NCI-H2227 (cell line): Measurements from ENCODE around the gene ARGLU1.

Experiments used
- DNase-seq: peaks from one replicate; lab custom pipeline; 2025; ENCODE audit not compliant: unreplicated experiment; lab: John Stamatoyannopoulos, UW

Gene ARGLU1

DNA sequence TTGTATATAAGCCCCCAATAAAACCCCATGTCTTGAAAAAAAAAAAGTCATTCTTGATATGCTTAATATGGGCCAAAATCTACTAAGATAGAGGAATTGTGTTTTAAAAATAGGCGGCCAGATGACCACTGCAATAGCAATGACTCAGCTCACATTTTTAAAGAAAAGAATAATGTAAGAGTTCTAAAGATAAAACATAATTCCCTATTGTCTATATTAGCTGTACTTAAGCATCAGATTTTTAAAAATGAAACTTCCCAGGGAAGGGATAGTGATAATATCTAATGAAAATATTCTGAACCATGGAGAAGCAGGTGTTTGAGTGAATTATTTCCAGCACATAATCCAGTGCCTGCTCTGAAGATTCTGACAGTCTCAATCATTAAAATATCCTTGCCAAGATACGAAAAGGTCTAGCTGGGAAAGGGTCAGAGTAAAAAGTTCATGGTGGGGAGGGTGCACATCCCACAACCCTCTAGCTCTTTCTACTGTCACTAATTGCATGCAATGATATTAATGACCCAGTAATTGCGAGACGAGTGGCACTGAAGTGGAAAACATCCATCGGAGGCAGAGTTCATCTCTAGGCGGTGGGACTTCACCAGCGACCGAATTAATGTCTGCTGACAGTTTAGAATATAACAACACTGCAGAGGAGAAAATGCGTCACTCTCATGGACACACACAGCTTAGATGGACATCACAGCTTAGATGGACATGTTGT, 64.0 kb downstream of the ARGLU1 start:
- DNase-seq: no peak

DNA sequence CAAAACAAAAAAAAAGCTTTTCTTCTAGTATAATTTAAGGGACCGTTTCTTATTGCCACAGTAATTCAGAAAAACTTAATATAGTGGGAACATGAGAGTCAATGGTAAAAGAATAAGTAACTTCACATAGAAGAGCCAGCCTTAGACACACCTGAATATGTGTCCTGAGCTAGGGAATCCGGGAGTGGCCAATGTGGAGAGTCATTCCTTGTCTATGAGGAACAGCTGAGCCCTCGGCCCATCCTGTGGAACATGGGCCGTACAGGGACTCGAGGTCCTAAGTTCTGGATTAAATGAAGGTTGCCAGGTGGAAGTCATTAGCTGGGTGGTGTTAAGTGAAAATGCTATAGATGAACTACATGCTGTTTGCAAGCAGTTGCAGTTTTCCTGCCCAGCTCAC, 64.7 kb downstream of the ARGLU1 start:
- DNase-seq: no peak

DNA sequence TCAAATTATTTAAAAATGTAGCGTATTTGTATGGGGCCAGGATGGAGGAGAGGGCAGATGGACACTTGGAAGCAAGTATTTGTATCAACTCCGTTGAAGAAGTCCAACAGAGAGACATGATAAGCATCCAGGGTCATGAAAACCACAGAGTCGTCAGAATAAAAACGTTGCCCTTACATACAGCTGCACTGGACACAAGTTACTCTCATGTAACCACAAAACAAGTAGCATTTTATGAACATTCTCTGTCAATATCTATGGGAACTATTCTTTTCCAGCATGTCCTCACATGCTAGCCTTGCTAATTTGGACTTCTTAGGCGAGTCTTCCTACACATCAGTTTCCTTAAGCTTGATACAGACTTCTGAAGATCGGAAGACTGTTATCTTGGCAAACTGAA, 67.5 kb downstream of the ARGLU1 start:
- no peak for DNase-seq

DNA sequence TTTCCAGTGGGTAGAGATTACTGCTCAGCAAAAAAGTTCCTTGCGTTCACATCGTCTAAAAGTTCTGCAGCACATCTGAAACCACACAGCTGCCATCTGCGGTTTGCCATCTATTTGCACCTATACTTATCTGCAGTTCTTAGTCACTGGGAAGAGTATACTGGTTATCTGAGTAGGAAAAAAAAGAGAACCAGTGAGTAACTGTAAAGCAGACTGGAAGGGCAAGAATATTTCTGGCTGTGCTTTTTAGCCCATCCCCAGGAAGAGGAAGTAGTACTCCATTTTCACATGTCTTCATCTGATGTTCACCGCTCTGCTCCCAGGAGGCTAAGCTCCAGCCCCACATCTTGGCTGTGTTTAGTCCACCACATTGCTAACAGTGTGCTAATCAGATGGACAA, 68.0 kb downstream of the ARGLU1 start:
- no peak for DNase-seq

DNA sequence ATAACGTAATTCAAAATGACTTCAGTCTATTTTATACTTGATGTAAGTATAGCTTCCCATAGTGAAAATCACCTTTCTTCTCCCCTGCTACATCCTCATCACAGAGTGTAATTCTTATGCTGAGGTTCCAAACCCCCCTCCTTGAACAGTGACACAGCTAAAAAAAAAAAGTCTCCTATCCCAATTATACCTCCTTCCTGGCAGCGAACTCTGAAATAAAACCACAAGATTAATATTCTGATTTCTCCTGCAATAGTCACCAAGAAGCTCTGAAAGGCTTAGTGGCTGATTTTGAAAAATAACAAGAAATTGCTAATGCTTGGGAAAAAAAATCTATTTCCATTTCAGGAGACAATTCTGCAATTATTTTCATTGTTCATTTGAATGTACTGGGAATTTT, 68.8 kb downstream of the ARGLU1 start:
- no peak for DNase-seq

DNA sequence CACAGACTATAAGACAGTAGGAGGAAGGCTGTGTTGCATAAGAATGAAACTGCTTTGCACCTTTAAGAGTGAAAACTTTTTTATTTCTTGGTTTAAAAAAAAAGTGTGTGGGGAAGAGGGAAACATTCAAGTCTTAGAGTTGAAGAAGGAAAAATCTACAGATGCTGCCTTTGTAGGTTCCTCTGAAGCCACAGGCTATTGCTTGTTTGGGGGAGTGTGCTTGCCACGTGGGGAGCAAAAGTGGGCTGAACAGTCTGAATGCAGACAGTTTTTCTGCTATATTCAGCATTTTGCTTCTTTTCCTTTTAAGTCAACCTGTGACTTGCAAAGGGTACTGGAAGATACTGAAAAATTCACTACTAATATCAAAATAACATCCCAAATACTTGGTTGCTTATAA, 69.4 kb downstream of the ARGLU1 start:
- no peak for DNase-seq

DNA sequence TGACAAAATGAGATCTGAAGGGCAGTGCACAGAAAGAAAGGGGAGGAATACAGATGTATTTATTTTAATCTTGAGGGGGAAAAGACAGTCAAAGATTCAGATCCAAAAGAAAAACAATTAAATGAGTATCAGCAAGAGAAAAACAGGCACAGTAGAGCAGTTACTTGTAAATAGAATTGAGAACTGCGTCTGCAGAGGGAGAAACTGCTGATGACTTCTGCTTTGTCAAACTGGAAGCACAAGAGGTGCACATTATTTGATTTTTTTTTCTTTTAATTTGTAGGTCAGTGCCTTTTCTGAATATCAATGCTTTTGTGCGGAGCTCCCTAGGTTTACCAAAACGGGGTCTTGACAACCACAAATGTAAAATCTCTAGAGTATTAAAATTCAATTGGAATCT, 69.8 kb downstream of the ARGLU1 start:
- DNase-seq: no peak

DNA sequence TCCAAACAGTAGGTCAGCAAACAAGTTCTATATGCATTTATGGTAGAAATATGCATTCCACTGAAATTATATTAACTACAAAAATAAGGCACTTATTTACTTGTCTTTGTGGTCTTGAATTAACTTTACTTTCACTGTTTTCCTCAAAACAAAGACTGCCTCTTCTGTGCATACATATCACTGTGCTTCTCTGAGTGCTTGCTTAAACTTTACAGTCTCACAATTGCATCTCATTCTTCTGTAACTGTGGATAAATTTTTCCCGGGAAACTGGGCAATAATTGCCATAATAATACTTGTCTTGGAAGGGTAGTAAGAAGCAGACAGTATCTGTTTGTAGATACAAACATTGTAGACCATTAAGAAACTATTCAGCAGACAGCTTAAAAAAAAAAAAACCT, 70.9 kb downstream of the ARGLU1 start:
- DNase-seq: no peak

DNA sequence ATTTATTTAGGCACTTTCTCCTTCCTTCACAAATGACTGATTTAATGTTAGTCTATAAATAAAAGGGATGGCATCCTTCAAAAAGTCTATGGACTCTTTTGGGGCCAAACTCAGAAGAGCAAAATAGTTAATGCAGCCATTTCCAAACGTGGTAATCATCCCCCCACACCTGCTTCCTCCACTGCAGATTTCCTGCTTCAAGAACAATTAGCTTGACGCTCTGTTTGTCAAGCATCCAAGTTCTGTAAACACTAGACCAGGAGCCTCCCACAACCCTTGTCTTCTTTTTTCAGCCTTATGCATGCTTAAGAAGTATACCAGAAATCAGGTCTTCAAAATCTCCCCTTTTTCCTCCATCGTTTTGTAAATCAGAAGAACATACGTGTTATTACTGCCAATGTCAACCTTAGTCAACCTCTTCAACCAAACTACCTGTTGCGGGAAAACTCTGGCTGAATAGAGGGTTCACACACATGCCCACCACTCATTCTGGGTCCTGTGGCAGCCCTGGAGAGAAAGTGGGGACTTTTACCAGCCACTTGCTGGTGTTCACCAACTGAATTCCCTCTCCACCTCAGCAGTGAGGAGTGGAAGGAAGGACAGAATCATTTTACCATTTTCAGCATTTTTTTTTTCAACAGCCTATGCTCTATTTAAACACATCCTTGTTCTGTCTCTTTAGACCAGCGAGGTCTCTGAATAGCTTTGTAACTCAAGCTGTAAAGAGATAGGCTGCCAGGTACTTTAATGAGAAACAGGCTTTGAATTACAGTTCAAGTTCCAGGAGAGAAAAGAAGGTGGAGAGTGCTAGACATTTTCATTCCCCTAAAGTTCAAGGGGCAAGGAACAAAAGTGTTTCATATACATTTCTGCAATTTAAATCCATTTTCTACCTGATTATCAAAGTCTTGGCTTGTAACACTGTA, 71.6 kb downstream of the ARGLU1 start:
- no peak for DNase-seq

DNA sequence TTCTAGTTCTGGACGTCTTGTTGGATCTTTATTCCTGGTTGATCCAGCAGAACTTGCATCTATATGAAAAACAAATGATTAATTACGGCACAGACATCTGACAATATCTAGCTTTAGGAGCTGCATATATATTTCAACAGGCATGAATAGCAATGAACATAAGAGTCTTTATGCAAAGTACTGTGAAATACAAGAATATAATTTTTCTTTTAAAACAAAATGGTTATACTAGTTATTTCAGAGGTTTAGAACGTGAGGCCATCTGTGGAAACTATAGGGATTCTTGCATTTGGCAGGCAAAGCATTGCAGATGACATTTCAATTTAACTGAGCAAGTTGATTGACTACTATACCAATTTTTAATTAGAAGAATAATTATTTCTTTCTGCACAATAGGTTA, 73.0 kb downstream of the ARGLU1 start:
- no peak for DNase-seq

DNA sequence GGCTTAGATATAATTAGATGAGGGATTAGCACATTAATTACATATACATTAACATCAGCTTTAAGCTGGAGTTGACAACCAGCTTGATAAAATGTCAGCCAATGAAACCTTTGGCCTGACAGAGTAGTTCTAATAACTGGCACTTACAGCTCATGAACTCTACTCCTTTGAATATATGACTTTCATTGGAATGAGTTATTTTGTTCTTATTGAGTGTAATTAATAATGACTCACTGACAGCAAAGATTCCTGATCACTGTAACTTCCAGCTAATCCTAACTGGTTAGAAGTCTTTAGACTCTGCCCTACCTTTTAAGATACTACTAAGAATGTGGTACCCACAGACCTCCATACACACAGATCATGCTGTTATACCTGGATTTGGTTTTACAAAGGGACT, 73.4 kb downstream of the ARGLU1 start:
- no peak for DNase-seq

DNA sequence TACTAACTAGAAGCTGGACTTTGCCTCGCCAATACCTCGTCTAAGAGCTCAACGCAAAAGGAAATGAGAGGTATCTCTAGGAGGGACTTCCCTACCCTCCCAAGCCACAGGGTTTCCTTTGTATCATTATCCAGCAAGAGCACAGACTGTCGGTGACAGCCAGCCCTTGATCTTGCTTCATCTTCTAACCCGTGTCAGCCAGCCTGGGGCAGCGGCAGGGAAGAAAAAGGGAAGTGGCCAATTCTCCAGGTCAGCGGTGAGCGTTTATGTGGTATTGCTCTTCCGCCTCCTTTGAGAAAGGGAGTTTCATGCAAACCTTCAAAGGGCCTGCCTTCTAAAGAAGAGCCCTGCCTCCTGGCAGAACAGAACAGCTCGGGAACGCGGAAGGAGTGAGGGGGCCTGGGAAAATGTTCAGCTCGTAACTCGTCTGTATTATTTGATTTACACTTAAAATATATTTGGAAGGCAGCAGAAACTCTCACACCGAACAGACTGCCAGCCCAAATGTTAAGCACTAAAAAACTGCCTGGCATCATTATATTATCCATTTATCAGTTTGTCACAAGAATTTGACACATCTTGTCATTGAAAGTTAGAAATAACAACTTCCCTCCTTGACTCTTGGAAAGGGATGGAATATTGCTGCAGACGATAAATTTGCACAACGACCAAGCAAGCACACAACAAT, 74.3 kb downstream of the ARGLU1 start:
- no peak for DNase-seq

DNA sequence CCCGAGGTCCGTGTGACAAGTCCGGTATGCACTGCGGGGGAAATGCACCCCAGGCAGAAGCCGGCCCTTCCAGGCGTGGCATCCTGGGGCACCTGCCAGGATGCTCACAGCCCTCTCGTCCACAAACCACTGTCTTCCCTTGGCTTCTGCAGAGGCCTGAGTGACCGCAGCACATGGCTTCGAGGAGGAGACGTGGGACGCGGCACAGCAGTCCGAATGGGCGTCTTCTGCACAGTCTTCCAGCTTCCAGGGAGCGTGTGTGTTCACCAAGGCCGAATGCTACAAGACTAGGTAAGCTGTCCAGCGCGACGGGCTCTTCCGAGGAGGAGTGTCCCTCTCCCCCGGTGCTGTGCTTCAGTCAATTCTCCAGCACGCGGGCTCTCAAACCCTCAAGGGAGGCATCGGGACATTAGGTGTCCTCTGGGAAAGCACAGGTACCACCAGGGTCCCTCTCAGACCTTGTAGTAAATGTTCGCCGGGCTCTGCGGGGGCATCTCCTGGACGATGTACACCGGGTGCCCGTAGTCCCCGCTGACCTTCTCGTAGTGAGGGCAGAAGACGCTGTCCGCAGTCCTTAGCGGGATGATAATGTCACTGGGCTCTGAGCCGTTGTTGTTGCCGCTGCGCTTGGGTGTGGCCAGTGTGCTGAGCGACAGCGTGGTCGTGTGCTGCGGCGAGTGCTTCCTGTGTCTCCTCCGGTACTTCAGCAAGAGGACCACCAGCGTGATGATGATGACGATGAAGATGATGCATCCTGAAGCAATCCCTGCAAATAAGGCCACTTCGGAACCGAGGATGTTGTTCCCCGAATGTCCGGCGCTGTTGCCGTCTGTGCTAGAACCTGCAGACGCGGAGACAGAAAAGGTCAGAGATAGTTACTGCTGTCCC, 75.1 kb downstream of the ARGLU1 start:
- DNase-seq: no peak

DNA sequence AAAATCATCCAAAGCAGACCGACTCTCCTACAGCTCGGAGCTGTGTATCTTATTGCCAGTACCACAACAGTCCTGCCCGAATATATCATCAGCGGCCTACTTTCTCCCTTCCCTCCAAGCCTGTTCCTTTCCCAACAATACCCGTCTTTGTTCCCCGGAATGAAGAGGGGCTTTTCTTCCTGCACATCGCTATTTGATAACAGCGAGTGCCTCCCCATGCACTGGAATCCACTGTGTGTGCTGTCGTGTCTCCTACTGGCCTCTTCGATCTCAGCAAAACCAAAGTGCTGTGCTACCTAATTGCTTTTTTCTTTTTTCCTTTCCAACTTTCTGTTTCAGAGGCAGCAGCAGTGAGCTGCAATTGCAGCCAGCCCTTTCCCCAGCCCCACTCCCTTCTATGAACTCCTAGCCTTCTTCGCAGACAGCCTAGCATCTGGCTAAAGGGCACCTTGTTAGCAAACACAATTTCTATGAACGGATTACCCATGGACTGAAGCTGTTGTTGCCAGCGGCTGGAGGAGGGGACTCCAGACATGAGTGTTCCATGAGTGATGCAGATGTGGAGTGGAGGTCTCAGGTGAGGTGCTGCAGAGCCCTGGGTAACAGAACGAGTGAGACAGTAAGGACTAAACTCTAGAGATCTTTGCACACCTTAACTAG, 75.9 kb downstream of the ARGLU1 start:
- DNase-seq: no peak
